ENCODE results near the gene NUB1.

Gene NUB1

GRCh38 chr7:151392002-151392401, 50.4 kb downstream of the NUB1 start:
- DNase-seq, result no peak

GRCh38 chr7:151392426-151392825, 50.8 kb downstream of the NUB1 start:
- DNase-seq, result no peak

GRCh38 chr7:151393031-151393977, 51.7 kb downstream of the NUB1 start:
- DNase-seq, result no peak

- DNase-seq, result no peak
Observed at GRCh38 chr7:151394076-151395035, 52.7 kb downstream of the NUB1 start.

GRCh38 chr7:151395036-151395367, 53.4 kb downstream of the NUB1 start:
- no peak for DNase-seq

- DNase-seq, result no peak
Observed at GRCh38 chr7:151396328-151396970, 54.8 kb downstream of the NUB1 start.

GRCh38 chr7:151397026-151397425, 55.4 kb downstream of the NUB1 start:
- DNase-seq, result no peak

DNA sequence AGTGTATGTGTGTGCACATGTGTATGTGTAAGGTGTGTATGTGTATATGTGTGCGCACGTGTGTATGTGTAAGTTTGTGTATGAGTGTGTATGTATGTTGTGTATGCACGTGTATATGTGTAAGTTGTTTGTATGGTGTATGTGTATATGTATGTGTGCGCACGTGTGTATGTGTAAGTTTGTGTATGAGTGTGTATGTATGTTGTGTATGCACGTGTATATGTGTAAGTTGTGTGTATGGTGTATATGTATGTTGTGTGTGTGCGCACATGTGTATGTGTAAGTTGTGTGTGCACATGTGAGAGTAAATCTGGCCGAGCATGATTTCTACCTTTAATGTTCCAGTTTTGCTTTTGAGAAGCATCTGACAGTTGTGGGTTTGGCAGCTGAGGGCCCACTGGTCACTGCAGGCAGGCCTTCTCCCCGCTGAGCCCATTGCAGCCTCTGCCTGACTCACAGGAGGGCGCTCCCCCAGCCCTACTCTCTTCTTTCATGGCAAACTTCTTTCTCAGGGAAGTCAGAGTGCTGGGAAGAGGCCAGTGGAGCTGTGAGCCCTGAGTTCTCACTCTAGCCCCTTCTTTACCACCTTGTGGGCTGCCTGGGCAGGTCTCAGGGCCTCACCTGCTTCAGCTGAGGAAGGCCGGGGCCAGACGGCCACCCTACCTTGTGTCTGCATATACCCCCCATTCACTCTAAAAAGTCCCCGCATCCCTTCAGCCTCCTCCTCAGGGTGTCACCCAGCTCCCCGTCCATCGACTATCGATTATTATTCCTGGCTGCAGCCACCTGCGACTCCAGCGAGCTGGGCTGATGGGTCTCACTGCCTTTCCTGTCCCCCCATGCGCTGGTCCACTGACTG, 57.1 kb downstream of the NUB1 start:
- DNase-seq, result no peak

DNA sequence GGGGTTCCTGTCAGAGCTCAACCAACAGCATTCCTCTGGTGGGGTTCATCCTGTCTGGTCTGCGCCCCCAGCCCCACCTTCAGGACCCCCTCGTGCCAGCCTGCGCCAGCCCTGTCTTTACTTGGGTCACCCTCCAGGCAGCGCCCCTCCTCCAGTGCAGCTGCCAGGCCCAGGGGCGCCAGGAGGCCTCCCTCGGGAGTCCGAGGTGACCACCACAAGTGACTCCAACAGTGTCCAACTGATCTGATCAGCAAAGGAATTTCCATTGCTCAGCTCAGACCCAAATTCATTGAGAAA, 57.6 kb downstream of the NUB1 start:
- no peak for DNase-seq

DNA sequence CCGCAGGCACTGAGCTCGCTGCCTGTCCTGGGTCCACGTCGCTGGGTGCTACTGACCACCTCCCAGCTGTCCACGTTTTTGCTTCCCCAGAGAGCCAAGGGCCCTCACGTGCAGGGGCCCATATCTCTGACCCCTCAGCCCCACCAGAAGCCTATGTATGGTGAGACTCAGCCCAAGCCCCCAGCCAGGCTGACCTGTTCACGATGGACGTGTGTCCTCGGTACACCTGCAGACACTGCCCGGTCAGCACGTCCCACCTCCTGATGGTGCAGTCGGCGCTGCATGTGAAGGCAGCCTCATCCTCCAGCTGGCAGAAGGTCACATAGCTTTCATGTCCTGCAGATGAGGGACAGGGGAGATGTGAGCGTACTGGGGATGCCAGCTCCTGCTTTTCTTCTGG, 58.3 kb downstream of the NUB1 start:
- no peak for DNase-seq

DNA sequence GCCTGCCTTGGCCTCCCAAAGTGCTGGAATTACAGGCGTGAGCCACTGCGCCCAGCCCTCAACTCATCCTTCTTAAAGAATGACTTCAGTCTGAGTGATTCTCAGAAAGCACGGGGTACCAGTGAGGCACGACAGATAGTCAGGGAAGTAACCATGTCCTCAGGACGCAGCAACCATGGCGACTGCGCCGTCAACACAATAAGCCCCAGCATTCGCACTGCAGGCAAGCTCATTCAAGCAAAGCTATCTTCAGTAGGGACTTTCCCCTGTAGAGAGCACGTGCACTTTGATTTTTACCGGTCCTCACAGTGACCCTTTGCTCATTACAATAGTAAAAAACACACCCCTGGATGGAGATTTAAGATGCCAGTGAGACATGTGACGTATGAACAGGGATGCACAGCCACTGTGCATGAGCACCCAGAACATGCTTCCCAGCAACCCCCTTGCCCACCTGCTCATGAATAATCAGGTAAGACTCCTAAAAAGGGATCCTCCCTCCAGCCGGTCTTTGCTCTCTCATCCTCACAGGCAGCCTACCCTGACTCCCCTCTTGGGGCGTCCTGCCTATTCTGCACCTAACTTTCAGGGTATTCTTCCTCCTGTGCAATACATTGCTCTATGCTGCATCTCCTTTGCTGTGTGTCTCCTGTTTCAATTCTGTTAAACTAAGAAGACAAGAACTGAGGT, 59.2 kb downstream of the NUB1 start:
- no peak for DNase-seq

DNA sequence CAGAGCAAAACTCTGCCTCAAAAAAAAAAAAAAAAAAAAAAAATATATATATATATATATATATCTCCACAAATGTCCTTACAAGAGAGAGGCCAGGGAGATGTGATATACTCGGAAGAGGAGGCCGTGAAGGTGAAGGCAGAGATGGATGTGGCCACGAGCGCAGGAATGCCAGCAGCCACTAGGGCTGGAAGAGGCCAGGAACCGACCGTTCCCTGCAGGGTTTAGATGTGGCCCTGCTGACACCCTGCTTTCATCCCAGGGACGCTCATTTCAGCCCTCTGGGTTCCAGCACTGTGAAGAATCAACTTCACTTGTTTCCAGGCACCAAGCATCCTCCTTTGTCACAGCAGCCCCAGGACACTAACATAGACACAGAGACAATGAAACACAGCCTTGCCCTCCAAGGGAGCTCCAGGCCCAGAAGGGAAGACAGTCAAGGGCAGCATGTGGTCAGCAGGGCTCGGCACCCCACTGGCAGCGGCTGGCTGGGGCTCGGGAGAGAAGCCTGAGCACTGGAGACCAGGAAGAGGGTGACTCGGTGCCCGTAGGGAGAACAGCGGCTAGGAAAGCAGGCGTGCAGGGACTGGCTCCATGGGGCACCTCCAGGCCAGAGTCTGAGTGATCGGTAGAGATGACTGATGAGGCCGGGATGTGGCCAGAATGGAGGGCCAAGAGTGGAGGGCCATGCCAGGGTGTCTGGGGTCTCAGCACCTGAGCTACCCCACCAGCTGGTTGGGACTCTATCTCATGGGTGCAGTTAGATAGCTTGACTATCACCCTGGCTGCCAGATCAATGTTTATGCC, 60.6 kb downstream of the NUB1 start:
- DNase-seq, result no peak

DNA sequence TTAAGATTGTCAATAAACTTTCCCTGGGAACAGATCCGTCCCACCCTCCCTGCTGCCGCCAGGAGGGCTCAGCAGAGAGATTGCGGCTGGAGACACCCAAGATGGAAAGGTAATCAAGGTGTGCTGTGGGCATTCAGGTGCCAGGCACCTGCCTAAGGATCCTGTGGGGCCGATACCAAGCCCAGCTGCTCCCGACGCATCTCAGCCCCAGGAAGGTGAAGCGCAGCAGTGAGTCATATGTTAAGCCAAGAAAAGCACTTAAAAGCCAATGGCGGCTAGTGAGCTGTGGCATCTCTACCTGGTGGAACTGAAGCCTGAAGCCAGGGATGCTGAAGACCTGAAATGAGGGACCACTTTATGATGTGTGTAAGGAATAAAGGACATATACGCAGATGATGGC, 62.2 kb downstream of the NUB1 start:
- DNase-seq, result no peak

DNA sequence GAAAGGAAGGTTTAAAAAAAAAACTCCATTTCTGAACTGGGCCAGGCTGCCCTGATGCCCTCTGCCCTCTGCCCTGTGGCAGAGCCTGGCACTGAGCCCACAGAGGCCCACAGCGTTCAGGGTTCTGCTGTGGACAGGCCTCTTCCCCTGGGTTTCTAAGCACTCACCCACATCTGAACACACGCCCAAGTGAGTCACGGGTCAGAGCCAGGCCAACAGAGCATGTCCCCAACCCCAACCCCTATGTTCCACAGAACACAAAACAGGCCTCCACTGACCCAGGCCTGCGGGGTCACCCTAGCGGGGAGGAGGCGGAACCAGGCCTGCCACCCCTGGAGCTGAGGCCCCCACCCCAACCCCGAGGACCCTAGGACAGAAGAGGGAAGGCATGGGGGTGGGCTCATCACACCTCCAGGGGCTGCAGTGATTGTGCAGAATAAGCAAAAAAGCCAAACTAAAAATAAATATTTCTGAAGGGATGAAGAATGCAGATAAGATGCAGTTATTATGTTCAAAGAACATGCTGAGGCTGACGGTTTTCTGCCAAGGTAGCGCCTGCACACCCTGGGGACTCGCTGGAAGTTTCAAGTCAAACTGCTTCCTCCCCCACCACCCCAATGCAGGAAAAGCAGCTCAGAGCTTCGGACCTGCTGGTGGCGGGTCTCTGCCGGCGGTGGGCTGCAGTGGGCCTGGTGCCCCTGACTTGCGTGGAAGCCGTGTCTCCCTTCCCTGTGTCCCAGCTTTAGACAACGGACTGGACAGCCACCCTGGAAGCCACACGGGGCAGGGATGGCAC, 62.8 kb downstream of the NUB1 start:
- DNase-seq, result no peak

DNA sequence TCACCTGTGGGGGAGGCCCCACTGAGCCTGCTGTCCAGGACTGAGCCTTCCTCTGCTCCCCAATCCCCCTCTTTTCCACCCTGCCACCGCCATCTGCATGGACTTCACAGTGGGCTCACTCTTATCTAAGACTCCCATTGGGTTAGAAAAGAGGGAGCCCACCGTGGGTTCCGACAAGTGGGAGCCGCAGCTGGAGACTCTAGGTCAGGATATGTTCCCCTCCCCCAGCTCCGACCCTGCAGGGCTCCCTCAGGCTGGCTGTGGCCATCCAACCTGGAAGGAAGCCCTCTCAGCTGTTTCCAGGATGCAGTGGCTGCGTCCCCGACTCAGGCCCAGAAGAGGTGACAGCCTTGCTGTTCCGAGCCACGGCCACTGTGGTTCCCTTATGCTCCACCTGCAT, 63.4 kb downstream of the NUB1 start:
- no peak for DNase-seq

DNA sequence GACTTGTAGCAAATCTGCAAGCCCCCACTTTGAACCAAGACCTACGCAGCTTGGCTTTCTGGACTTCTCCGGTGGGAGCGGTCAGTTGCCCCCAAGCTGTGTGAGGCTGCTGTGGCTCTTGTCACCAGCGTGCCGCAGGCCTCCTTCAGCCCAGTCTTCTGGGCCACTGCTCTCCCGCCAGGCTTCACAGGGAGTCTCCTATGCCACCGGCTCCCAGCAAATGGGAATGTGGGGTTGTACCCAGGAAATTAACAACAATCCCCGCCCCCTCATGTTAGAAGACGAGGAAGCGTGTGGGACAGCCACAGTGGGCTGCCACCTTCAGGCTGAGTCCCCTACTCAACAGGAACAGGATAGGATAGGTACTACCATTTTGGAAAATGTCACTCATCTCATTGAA, 64.0 kb downstream of the NUB1 start:
- DNase-seq, result no peak

DNA sequence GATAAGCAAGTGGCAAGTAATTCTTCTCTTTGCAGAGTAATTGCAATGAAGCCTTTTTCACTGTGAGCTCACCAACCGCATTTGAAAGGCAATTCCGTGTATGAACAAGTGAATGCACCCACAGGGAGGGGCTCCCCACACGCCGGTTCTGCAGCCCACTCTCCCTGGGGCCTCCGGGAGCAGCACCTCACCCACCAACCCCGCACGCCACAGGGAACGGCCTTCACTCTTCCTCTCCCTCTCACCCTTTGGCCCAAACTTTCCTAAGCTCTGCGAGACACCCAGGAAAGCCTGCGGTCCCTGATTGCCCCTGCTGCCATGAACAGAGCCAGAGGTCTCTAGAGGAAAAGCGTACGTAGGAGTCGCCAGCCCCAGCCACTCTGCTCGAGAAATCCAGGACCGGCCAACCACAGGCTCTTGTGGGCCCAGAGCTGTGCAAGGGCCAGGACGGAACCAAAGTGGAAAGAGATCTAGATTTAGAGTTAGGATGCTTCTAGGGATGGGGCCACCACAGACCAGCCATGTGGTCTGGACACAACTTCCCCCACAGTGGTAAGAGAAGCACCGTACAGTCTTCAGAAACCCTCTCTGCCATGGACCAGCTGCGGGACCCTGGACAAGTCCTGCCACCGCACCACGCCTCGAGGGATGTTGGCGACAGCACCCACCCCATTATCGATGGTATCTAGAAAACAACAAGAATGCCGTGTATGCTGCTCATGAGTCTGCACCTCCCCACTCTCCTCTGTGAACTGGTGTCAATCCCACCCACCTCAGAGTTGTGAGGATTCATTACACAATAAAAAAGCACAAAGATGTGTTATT, 64.7 kb downstream of the NUB1 start:
- no peak for DNase-seq

DNA sequence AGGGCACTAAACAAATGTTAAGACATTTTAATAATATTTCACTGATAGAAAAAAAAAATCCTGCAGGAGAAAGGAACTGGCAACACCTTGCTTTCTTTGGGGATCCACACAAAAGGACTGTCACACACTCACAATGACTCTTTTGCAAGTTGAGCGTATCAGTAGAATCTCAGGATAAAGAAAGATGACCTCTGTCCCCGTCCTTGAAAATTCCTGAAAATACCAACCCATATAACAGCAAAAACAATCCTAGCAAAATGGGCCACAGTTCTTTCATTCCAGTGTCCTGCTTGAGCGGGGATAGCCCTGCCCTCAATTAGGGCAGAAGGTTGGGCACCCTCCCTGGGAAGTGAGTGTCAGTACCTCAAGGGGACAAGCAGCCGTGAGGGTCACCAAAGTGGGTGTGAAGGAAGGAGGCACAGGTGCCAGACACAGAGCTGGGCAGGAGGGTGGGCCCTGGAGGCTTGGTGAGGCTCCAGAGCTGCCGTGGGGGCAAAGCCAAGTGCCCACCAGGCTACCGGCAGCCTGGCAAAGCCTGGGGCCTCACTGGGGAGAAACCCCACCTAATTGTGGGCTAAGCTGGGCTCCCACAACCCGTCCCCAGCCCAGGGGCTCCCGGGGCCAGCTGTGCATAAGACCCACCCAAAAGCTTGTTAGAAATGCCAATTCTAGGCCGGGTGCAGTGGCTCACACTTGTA, 65.4 kb downstream of the NUB1 start:
- DNase-seq, result no peak

DNA sequence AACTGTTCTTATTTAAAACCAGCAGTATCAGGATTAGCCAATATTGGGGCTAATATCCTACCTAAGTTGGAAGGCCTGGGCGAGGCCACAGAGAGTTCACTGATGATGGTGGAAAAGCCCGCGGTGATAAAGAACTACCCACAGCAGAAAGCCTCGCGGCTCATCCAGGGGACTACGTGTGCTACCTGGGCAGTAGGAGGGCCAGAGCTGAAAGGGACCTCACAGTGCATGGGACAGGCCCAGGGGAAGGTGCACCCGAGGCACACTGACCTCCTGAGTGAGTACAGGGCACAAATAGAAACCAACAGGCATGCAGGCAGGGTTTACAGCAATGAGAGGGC, 66.9 kb downstream of the NUB1 start:
- no peak for DNase-seq
